ENCODE data around the gene BUD13.

- TF ChIP-seq EZH2 (IDR thresholded peaks at IDR 0.05; ENCODE audit: borderline replicate concordance, low read length), result no peak
- TF ChIP-seq, protein P1, sequence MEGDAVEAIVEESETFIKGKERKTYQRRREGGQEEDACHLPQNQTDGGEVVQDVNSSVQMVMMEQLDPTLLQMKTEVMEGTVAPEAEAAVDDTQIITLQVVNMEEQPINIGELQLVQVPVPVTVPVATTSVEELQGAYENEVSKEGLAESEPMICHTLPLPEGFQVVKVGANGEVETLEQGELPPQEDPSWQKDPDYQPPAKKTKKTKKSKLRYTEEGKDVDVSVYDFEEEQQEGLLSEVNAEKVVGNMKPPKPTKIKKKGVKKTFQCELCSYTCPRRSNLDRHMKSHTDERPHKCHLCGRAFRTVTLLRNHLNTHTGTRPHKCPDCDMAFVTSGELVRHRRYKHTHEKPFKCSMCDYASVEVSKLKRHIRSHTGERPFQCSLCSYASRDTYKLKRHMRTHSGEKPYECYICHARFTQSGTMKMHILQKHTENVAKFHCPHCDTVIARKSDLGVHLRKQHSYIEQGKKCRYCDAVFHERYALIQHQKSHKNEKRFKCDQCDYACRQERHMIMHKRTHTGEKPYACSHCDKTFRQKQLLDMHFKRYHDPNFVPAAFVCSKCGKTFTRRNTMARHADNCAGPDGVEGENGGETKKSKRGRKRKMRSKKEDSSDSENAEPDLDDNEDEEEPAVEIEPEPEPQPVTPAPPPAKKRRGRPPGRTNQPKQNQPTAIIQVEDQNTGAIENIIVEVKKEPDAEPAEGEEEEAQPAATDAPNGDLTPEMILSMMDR (conservative IDR thresholded peaks at IDR 0.05 in 1 of 2, IDR thresholded peaks at IDR 0.05 in 1 of 2; ENCODE audit: extremely low read depth in 1 of 2, insufficient read depth in 1 of 2, low read depth in 1 of 2, low read length in 2 of 2), result no peak
Measured at GRCh38 chr11:116730241-116730561, 42.6 kb downstream of the BUD13 start.
